IPS-15b (cell line): ENCODE data around the gene ZNF839.
"Not testable (repeated sequence)": the region's sequence is repeated elsewhere in the genome, so short reads cannot be mapped to it uniquely, and the experiment has no call there.

ENCODE experiments used
- H3K27me3 ChIP-seq: one replicate; pipeline ENCODE4 v1.6.1; 2013; ENCODE audit warnings: low read length; ENCODE audit not compliant: control insufficient read depth, insufficient read depth
- H3K36me3 ChIP-seq: one replicate; pipeline ENCODE4 v1.6.1; 2013; ENCODE audit warnings: low read length; ENCODE audit not compliant: control insufficient read depth, insufficient read depth
- H3K4me1 ChIP-seq: one replicate; pipeline ENCODE4 v1.6.1; 2013; ENCODE audit warnings: mild to moderate bottlenecking, low read length; ENCODE audit not compliant: control insufficient read depth, insufficient read depth
- H3K4me3 ChIP-seq: one replicate; pipeline ENCODE4 v1.5.1; 2013; ENCODE audit warnings: low read depth, low read length
- H3K9ac ChIP-seq: one replicate; pipeline ENCODE4 v1.6.1; 2013; ENCODE audit warnings: low read depth, mild to moderate bottlenecking, low read length
- H3K9me3 ChIP-seq: one replicate; pipeline ENCODE4 v1.6.1; 2013; ENCODE audit warnings: mild to moderate bottlenecking, low read length; ENCODE audit not compliant: control insufficient read depth, insufficient read depth

ZNF839 gene

GRCh38 chr14:102288139-102288538 lies 31.4 kb upstream of the ZNF839 start:
- no peaks in the 10 kb centered on the region for H3K36me3 ChIP-seq
- no peaks in the 10 kb centered on the region for H3K27me3 ChIP-seq
- no peak overlapping the region for H3K9ac ChIP-seq
- H3K4me1 ChIP-seq: no peaks in the 10 kb centered on the region
- no peak overlapping the region for H3K4me3 ChIP-seq
- H3K9me3 ChIP-seq: no peaks in the 10 kb centered on the region

- Histone ChIP-seq H3K27me3 (no peaks in the 10 kb centered on the region), H3K36me3 (no peaks in the 10 kb centered on the region), H3K4me1 (no peaks in the 10 kb centered on the region), H3K9me3 (no peaks in the 10 kb centered on the region), H3K9ac (no peak overlapping the region), H3K4me3 (no peak overlapping the region)
These were observed 27.1 kb upstream of the ZNF839 start for GRCh38 chr14:102292441-102292840.

DNA sequence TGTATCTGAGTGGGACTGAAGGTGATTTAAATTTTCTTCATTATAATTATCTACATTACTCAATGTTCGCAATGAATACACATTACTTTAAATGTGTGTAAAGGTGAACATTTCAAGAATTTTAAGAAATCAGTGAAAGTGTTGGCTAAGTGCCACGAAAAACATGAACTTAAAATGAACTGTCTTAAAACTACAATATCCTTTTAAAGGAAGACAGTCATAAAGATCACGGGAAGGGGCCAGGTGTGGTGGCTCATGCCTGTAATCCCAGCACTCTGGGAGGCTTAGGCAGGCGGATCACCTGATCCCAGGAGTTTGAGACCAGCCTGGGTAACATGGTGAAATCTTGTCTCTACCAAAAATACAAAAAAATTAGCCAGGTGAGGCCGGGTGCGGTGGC lies 25.8 kb upstream of the ZNF839 start:
- Histone ChIP-seq H3K4me3 (no peak overlapping the region), H3K4me1 (no peaks in the 10 kb centered on the region), H3K9ac (no peak overlapping the region), H3K36me3 (no peaks in the 10 kb centered on the region), H3K9me3 (no peaks in the 10 kb centered on the region), H3K27me3 (no peaks in the 10 kb centered on the region)

DNA sequence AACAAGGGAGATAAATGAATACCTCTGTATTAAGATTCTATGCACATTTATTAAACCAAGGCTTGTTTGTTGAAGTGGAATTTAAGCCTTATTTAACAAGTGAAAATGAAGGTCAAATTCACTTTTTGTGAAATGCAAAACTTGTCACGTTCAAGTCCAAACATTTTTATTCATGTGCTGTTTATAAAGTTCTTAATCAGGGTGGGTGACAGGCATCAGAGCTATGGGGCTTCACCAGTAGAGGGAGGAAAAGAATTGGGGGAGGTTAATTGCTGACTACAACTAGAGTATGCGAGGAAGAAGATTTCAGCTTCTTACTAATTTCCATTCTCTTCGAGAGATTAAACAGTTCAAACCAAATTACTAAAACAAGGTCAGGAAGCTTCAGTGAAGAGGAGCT lies 24.3 kb upstream of the ZNF839 start:
- H3K4me3 ChIP-seq: no peak overlapping the region
- H3K27me3 ChIP-seq: no peaks in the 10 kb centered on the region
- no peak overlapping the region for H3K9ac ChIP-seq
- no peaks in the 10 kb centered on the region for H3K36me3 ChIP-seq
- H3K4me1 ChIP-seq: no peaks in the 10 kb centered on the region
- H3K9me3 ChIP-seq: no peaks in the 10 kb centered on the region

GRCh38 chr14:102297436-102298170 lies 21.9 kb upstream of the ZNF839 start:
- no peaks in the 10 kb centered on the region for H3K36me3 ChIP-seq
- no peaks in the 10 kb centered on the region for H3K9me3 ChIP-seq
- no peak overlapping the region for H3K9ac ChIP-seq
- no peaks in the 10 kb centered on the region for H3K27me3 ChIP-seq
- H3K4me3 ChIP-seq: no peak overlapping the region
- H3K4me1 ChIP-seq: no peaks in the 10 kb centered on the region

DNA sequence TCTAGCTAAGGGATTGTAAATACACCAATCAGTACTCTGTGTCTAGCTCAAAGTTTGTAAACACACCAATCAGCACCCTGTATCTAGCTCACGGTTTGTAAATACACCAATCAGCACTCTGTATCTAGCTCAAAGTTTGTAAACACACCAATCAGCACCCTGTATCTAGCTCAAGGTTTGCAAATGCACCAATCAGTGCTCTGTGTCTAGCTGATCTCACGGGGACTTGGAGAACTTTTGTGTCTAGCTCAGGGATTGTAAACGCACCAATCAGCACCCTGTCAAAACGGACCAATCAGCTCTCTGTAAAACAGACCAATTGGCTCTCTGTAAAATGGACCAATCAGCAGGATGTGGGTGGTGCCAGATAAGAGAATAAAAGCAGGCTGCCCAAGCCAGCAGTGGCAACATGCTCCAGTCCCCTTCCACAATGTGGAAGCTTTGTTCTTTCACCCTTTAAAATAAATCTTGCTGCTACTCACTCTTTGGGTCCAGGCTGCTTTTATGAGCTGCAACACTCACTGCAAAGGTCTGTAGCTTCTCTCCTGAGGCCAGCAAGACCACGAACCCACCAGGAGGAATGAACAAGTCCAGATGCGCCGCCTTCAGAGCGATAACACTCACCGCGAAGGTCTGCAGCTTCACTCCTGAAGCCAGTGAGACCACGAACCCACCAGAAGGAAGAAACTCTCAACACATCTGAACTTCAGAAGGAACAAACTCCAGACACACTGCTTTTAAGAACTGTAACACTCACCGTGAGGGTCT lies 21.1 kb upstream of the ZNF839 start:
- H3K4me1 ChIP-seq, H3K36me3 ChIP-seq, H3K9me3 ChIP-seq, H3K9ac ChIP-seq, H3K4me3 ChIP-seq, H3K27me3 ChIP-seq: not testable (repeated sequence)

DNA sequence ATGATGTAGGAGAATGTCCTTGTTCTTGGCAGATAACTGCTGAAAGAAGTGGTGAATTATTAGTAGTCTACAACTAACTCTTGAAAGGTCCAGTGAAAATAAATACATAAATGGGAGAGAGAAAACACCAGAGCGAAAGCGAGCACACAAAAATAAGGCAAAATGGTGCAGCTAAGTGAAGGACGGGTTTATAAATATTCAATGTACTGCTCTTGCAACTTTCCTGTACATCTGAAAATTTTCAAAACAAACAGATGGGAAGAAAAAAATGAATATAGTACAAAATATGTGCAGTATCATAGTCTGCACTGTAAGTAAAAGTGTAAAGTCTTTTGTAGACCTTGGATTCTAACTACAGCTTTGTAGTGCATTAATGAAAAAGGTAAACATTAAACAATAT lies 15.9 kb upstream of the ZNF839 start:
- Histone ChIP-seq H3K4me3 (no peak overlapping the region), H3K27me3 (no peaks in the 10 kb centered on the region), H3K4me1 (no peaks in the 10 kb centered on the region), H3K9me3 (no peaks in the 10 kb centered on the region), H3K9ac (no peak overlapping the region), H3K36me3 (no peaks in the 10 kb centered on the region)

GRCh38 chr14:102304611-102305506 lies 14.7 kb upstream of the ZNF839 start, which contains the start of gene MOK:
MOK (minus strand) TSS chr14:102305164; CDS start chr14:102304968, 196 bp downstream.
- Histone ChIP-seq H3K9me3 (no peaks in the 10 kb centered on the region), H3K4me1 (no peaks in the 10 kb centered on the region), H3K9ac (no peak within 1 kb of the TSS), H3K4me3 (peak within 1 kb of the TSS; percentile 95), H3K27me3 (no peaks in the 10 kb centered on the region), H3K36me3 (no peaks in the 10 kb centered on the region)

DNA sequence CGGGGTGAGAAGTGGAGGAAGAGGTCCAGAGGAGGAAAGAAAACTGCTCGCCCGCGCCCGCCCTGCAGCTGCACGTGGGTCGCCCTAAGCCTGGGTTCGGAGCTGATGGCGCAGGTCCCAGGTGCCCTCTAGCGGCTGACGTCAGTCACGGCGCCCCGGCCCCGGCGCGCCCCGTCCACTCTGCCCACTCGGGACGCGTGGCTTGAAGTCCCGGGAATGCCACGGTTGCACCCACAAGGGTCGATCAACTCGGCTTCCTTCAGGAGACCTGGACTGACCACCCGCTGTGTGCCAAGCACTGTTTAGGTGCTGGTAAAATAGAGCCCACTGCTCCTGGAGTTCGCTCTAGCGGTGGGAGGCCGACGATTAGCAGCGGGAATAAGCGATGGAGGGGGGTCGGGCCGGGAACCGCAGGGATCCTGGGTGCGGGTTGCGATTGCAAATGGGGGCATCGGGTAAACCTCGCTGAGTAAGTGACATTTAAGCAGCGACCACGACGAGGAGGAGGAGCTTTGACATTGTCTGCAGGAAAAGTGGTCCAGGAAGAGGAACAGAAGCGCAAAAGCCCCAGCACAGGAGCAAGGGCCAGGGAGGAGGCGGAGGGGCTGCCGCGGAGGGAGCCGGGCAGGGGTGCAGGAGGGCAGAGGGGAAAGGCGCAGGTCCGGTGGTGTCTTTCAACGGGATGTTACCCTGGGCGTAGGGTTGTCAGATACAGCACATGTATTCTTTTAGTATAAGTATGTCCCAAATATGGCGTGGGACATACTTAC lies 5.1 kb upstream of the ZNF839 start:
- Histone ChIP-seq H3K4me3 (peak overlapping the region; percentile 85), H3K9ac (no peak overlapping the region), H3K27me3 (peaks cover 14% of the 10 kb centered on the region), H3K36me3 (no peaks in the 10 kb centered on the region), H3K4me1 (peaks cover 13% of the 10 kb centered on the region), H3K9me3 (no peaks in the 10 kb centered on the region)

GRCh38 chr14:102315121-102315520 lies 4.4 kb upstream of the ZNF839 start:
- Histone ChIP-seq H3K36me3 (no peaks in the 10 kb centered on the region), H3K27me3 (peaks cover 14% of the 10 kb centered on the region), H3K4me1 (peaks cover 13% of the 10 kb centered on the region), H3K9ac (no peak overlapping the region), H3K9me3 (no peaks in the 10 kb centered on the region), H3K4me3 (peak overlapping the region; percentile 85)

DNA sequence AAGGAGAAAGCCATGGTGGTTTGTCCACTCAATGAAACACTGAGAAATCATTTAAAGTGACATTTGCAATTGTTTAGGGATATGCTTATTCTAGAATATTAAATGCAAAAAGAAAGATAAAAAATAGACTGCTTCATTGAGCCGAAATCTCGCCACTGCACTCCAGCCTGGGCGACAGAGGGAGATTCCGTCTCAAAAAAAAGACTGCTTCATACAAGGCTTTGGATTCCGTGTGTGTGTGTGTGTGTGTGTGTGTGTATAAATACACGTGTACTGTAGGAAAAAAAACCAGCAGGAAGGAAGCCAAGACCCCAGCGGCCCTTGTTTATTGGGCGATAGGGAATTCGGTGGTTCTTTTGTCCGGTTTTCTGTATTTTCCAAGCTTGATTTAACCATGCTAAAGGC lies 3.2 kb upstream of the ZNF839 start:
- Histone ChIP-seq H3K4me1 (peaks cover 13% of the 10 kb centered on the region), H3K9me3 (no peaks in the 10 kb centered on the region), H3K27me3 (peaks cover 14% of the 10 kb centered on the region), H3K4me3 (peak overlapping the region; percentile 76), H3K36me3 (no peaks in the 10 kb centered on the region), H3K9ac (peak overlapping the region; percentile 81)
